PC-3 (cell line): ENCODE data around the gene NDUFA8.

ENCODE experiments used
- EZH2 ChIP-seq: fragments of 300-600 bp; sonication (generic); IDR thresholded peaks from one replicate; pipeline ENCODE4 v1.6.1; 2017; ENCODE audit warnings: antibody characterized with exemption, mild to moderate bottlenecking, low read length; ENCODE audit not compliant: unreplicated experiment
- EZH2phosphoT487 ChIP-seq: fragments of 300-600 bp; sonication (generic); IDR thresholded peaks from 2 replicates; pipeline ENCODE4 v1.6.1; 2018; ENCODE audit warnings: mild to moderate bottlenecking, antibody characterized with exemption, low read length, borderline replicate concordance
- TF ChIP-seq, protein P1 (sequence below): fragments of 300-600 bp; sonication (generic); conservative IDR thresholded peaks from 2 replicates; pipeline ENCODE4 v1.5.1; 2017; ENCODE audit warnings: antibody characterized with exemption, low read depth, mild to moderate bottlenecking, low read length

DNA sequence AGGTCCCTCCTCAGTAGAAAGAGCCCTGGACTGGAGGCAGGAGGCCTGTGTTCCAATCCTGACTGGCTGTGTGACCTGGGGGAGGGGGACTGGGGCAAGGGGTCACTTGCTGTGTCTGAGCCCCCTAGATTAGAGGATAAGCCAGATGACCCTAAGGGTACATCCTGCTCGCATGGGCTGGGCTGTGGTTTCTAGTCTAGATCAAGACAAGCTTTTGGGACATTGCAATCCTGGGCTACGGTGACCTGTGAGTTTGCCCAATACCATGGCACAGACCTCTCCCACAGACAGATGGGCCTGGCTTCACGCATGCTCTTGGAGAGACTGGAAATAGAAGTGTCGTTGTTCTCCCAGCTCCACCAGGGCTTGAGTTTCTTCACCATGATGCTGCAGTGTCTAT lies 27.0 kb downstream of the NDUFA8 start:
- TF ChIP-seq EZH2phosphoT487 (no peak), EZH2 (no peak)
- TF ChIP-seq, protein P1, sequence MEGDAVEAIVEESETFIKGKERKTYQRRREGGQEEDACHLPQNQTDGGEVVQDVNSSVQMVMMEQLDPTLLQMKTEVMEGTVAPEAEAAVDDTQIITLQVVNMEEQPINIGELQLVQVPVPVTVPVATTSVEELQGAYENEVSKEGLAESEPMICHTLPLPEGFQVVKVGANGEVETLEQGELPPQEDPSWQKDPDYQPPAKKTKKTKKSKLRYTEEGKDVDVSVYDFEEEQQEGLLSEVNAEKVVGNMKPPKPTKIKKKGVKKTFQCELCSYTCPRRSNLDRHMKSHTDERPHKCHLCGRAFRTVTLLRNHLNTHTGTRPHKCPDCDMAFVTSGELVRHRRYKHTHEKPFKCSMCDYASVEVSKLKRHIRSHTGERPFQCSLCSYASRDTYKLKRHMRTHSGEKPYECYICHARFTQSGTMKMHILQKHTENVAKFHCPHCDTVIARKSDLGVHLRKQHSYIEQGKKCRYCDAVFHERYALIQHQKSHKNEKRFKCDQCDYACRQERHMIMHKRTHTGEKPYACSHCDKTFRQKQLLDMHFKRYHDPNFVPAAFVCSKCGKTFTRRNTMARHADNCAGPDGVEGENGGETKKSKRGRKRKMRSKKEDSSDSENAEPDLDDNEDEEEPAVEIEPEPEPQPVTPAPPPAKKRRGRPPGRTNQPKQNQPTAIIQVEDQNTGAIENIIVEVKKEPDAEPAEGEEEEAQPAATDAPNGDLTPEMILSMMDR = no peak
